GM12878 (cell line): ENCODE data around the gene IFI27L1. TPM values are rescaled to one million over a fixed set of nuclear protein-coding genes. Genes with fewer than 3 reads are reported as not detected.

ENCODE experiments used
- ATAC-seq: fragments of 200-7000 bp; cut with Tn5 transposase; 3 replicates; pipeline ENCODE4 v1.9.1; 2020; ENCODE audit warnings: mild to moderate bottlenecking, moderate library complexity
- BruUV-seq: library from RNA; stranded (reverse); fragments of 400-500 nt; replicated peaks from 2 replicates; lab custom pipeline; 2021; lab: Mats Ljungman, UMichigan
- CTCF ChIA-PET: fragments of 300-600 bp; sonication (Branson Sonifier 250); formaldehyde crosslinking; extraction: SDS; loops from one replicate; lab custom pipeline; 2021; ENCODE audit warnings: inconsistent platforms; lab: Yijun Ruan, JAX
- POLR2A ChIA-PET: fragments of 350-600 bp; formaldehyde crosslinking; extraction: SDS; loops from one replicate; lab custom pipeline; 2021; ENCODE audit warnings: inconsistent platforms; lab: Charles Lee
- RAD21 ChIA-PET: fragments of 300-600 bp; sonication (Branson Sonifier 250); formaldehyde crosslinking; loops from one replicate; lab custom pipeline; 2023; ENCODE audit warnings: antibody characterized with exemption; ENCODE audit not compliant: unreplicated experiment; lab: Charles Lee
- SMC1A ChIA-PET: fragments of 300-600 bp; sonication (Branson Sonifier 250); formaldehyde crosslinking; loops from one replicate; lab custom pipeline; 2023; ENCODE audit not compliant: unreplicated experiment, uncharacterized antibody; lab: Charles Lee
- DNase-seq: peaks from one replicate; pipeline ENCODE4 v3.0.0-alpha.2; 2011; ENCODE audit warnings: low read depth, low spot score
- FAIRE-seq: peaks from 3 replicates; lab custom pipeline; 2011; peaks lifted over from hg19 to GRCh38; lab: Jason Lieb, UNC
- H2AFZ ChIP-seq: 2 replicates; pipeline ENCODE4 v1.6.0; 2011; ENCODE audit warnings: low read depth, low read length, control low read depth; ENCODE audit not compliant: control insufficient read depth
- H3K27ac ChIP-seq: 2 replicates; pipeline ENCODE4 v1.5.1; 2011; ENCODE audit warnings: control low read depth; ENCODE audit not compliant: control insufficient read depth, insufficient read depth
- H3K27me3 ChIP-seq, 2 experiments: replicated peaks in 1 of 2; 2 replicates each; pipeline versions ENCODE4 v1.6.0 to v1.6.1; 2011; ENCODE audit warnings: low read length in 1 of 2; ENCODE audit not compliant: control insufficient read depth in 2 of 2, insufficient read depth in 2 of 2
- H3K36me3 ChIP-seq, 2 experiments: 2 replicates each; pipeline ENCODE4 v1.5.1; 2011; ENCODE audit warnings: low read length in 1 of 2; ENCODE audit not compliant: control insufficient read depth in 2 of 2, insufficient read depth in 2 of 2
- H3K4me1 ChIP-seq: 2 replicates; pipeline ENCODE4 v1.6.1; 2011; ENCODE audit warnings: mild to moderate bottlenecking, low read length, moderate library complexity, mixed read lengths; ENCODE audit not compliant: control insufficient read depth, insufficient read depth
- H3K4me2 ChIP-seq: 2 replicates; pipeline ENCODE4 v1.6.0; 2011; ENCODE audit warnings: control low read depth; ENCODE audit not compliant: control insufficient read depth, insufficient read depth
- H3K4me3 ChIP-seq: fragments of 200-600 bp; sonication (generic); 2 replicates; pipeline ENCODE4 v1.5.1; 2016
- H3K79me2 ChIP-seq: 2 replicates; pipeline ENCODE4 v1.6.0; 2011; ENCODE audit warnings: low read length; ENCODE audit not compliant: control insufficient read depth, insufficient read depth
- H3K9ac ChIP-seq: 2 replicates; pipeline ENCODE4 v1.8.0; 2011; ENCODE audit warnings: low read length, control low read depth, mixed read lengths; ENCODE audit not compliant: control insufficient read depth, insufficient read depth
- H3K9me3 ChIP-seq: replicated peaks from 3 replicates; pipeline ENCODE4 v1.5.1; 2011; ENCODE audit warnings: mild to moderate bottlenecking, low read length; ENCODE audit not compliant: control insufficient read depth, insufficient read depth
- H4K20me1 ChIP-seq: 2 replicates; pipeline ENCODE4 v1.6.0; 2011; ENCODE audit not compliant: control insufficient read depth, insufficient read depth
- CHD1 ChIP-seq: IDR thresholded peaks from 2 replicates; pipeline ENCODE4 v1.6.1; 2012; ENCODE audit warnings: low read depth, low read length, improper control_type of control experiment
- EGR1 ChIP-seq, 2 experiments: IDR thresholded peaks; 1 replicate in 1 of 2; 2 replicates in 1 of 2; pipeline ENCODE4 v1.6.1; 2011 to 2012; ENCODE audit warnings: low read depth in 2 of 2, low read length in 2 of 2, borderline replicate concordance in 1 of 2, mild to moderate bottlenecking in 1 of 2, moderate library complexity in 1 of 2
- ETV6 ChIP-seq, 2 experiments: fragments of 450-650 bp in 1 of 2; IDR thresholded peaks in 1 of 2; conservative IDR thresholded peaks in 1 of 2; 2 replicates each; pipeline ENCODE4 v1.6.1; 2014; ENCODE audit warnings: antibody characterized with exemption in 1 of 2, borderline replicate concordance in 1 of 2, low read depth in 1 of 2, mild to moderate bottlenecking in 1 of 2, moderate library complexity in 1 of 2
- HDAC2 ChIP-seq: fragments of 200-600 bp; sonication (generic); IDR thresholded peaks from 2 replicates; pipeline ENCODE4 v1.6.1; 2017
- RBBP5 ChIP-seq: fragments of 200-600 bp; sonication (generic); conservative IDR thresholded peaks from 2 replicates; pipeline ENCODE4 v1.6.1; 2016
- RELA ChIP-seq: fragments of 450-650 bp; IDR thresholded peaks from 2 replicates; pipeline ENCODE4 v1.8.0; 2014; ENCODE audit warnings: borderline replicate concordance; ENCODE audit not compliant: partially characterized antibody
- SMARCA5 ChIP-seq: fragments of 450-650 bp; IDR thresholded peaks from 2 replicates; pipeline ENCODE4 v1.6.1; 2017; ENCODE audit warnings: mild to moderate bottlenecking
- STAT1 ChIP-seq: fragments of 450-650 bp; conservative IDR thresholded peaks from 2 replicates; pipeline ENCODE4 v1.6.1; 2014; ENCODE audit warnings: antibody characterized with exemption, mild to moderate bottlenecking
- ZBTB11 ChIP-seq: fragments of 450-650 bp; formaldehyde crosslinking; IDR thresholded peaks from 2 replicates; pipeline ENCODE4 v1.5.0; 2022; ENCODE audit warnings: mild to moderate bottlenecking, missing genetic modification characterization
- ZNF207 ChIP-seq: fragments of 450-650 bp; IDR thresholded peaks from 2 replicates; pipeline ENCODE4 v1.6.1; 2014; ENCODE audit warnings: antibody characterized with exemption, mild to moderate bottlenecking, borderline replicate concordance
- ZNF592 ChIP-seq: fragments of 450-650 bp; IDR thresholded peaks from 2 replicates; pipeline ENCODE4 v1.6.1; 2017; ENCODE audit warnings: mild to moderate bottlenecking, moderate library complexity
- WGBS: methylation state at CpG from one replicate; pipeline ENCODE4 v1.1.6; 2016; ENCODE audit warnings: low lambda C conversion rate; ENCODE audit not compliant: insufficient replicate concordance, insufficient coverage; ENCODE audit errors: missing lambda C conversion rate; 5-methylcytosine and 5-hydroxymethylcytosine counted together
- in situ Hi-C: fragments of 300-500 bp; cut with MboI; formaldehyde crosslinking; loops from 9 replicates; pipeline ENCODE4 v1.14.3; 2018; ENCODE audit warnings: mixed read lengths
- intact Hi-C: fragments of 100-400 bp; cut with micrococcal nuclease; formaldehyde crosslinking; loops from one replicate; pipeline ENCODE4 v1.14.2; 2022; ENCODE audit not compliant: unreplicated experiment
- polyA plus RNA-seq, 11 experiments: library from polyadenylated mRNA; depleted of rRNA in 4 of 11; unstranded in 6 of 11; stranded (reverse) in 5 of 11; fragments of >200 nt; fragmentation: Nextera tagmentation in 4 of 11; fragmentation: Illumina TruSeq in 1 of 11; extraction: Ambion mirVana in 4 of 11; extraction: Trizol in 1 of 11; gene quantifications; 1 replicate in 1 of 11; 2 replicates in 10 of 11; pipeline versions ENCODE4 v1.2.1 to v1.2.3, GENCODE V29; 2011 to 2016; ENCODE audit warnings: inconsistent platforms in 2 of 11, missing spikeins in 2 of 11, low read depth in 1 of 11
- total RNA-seq, 4 experiments: library from RNA; depleted of rRNA in 3 of 4; stranded (reverse); fragments of >200 nt in 3 of 4; fragmentation: Illumina TruSeq in 1 of 4; extraction: Trizol in 1 of 4; gene quantifications; 2 replicates each; pipeline versions ENCODE4 v1.2.1 to v1.2.3, GENCODE V29; 2013 to 2021
- TF ChIP-seq, protein P1 (sequence below): fragments of 150-350 bp; IDR thresholded peaks from 2 replicates; pipeline ENCODE4 v1.6.1; 2014; ENCODE audit warnings: mild to moderate bottlenecking, low read depth, low read length

The IFI27L1 gene
- total and polyA plus RNA-seq, 10 of the 15 experiments (the other 5 are each of a cell fraction or from before 2014, with no cell fraction given), result 17.4 to 38.8 (median 27.6) TPM

- SMC1A ChIA-PET, result no interaction called here
- no peak for TF ChIP-seq ZNF592
- TF ChIP-seq ZNF207, result no peak
- TF ChIP-seq STAT1, result no peak
- TF ChIP-seq CHD1, result no peak
- no peak for TF ChIP-seq SMARCA5
- TF ChIP-seq ZBTB11 (CRISPR knock-in tag), result no peak
- TF ChIP-seq RBBP5, result no peak
- TF ChIP-seq ETV6 (conservative IDR thresholded peaks at IDR 0.05 in 1 of 2, IDR thresholded peaks at IDR 0.05 in 1 of 2; ENCODE audit: borderline replicate concordance in 1 of 2, low read depth in 1 of 2), result no peak
- no peak for TF ChIP-seq EGR1 (IDR thresholded peaks at IDR 0.05; ENCODE audit: borderline replicate concordance in 1 of 2, low read depth in 2 of 2, low read length in 2 of 2)
- no peak for TF ChIP-seq RELA
- TF ChIP-seq HDAC2, result no peak
- TF ChIP-seq, protein P1, sequence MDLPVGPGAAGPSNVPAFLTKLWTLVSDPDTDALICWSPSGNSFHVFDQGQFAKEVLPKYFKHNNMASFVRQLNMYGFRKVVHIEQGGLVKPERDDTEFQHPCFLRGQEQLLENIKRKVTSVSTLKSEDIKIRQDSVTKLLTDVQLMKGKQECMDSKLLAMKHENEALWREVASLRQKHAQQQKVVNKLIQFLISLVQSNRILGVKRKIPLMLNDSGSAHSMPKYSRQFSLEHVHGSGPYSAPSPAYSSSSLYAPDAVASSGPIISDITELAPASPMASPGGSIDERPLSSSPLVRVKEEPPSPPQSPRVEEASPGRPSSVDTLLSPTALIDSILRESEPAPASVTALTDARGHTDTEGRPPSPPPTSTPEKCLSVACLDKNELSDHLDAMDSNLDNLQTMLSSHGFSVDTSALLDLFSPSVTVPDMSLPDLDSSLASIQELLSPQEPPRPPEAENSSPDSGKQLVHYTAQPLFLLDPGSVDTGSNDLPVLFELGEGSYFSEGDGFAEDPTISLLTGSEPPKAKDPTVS, result no peak
- FAIRE-seq (no peak), ATAC-seq (no peak), DNase-seq (no peak)
- Histone ChIP-seq H3K4me3 (no peak overlapping the region), H3K36me3 (no peaks in the 10 kb centered on the region; a peak in 1 of 4 replicates), H3K27me3 (no peaks in the 10 kb centered on the region), H3K4me1 (no peaks in the 10 kb centered on the region), H3K27ac (no peak overlapping the region), H2AFZ (no peak overlapping the region), H3K9ac (no peak overlapping the region), H3K4me2 (no peak overlapping the region), H4K20me1 (no peaks in the 10 kb centered on the region), H3K79me2 (no peaks in the 10 kb centered on the region), H3K9me3 (no peaks in the 10 kb centered on the region)
- WGBS, result 88% methylated on average over 4 of the region's 4 CpGs
- intact Hi-C loops, result no loop called here
- in situ Hi-C loops, result no loop called here
- BruUV-seq, result no TSS peak
- RAD21 ChIA-PET, result no interaction called here
- CTCF ChIA-PET, result no interaction called here
- POLR2A ChIA-PET, result no interaction called here
These were observed 16.0 kb downstream of the IFI27L1 start for GRCh38 chr14:94097091-94097490.
